Measurements from ENCODE around the gene PER2.

Gene PER2

DNA sequence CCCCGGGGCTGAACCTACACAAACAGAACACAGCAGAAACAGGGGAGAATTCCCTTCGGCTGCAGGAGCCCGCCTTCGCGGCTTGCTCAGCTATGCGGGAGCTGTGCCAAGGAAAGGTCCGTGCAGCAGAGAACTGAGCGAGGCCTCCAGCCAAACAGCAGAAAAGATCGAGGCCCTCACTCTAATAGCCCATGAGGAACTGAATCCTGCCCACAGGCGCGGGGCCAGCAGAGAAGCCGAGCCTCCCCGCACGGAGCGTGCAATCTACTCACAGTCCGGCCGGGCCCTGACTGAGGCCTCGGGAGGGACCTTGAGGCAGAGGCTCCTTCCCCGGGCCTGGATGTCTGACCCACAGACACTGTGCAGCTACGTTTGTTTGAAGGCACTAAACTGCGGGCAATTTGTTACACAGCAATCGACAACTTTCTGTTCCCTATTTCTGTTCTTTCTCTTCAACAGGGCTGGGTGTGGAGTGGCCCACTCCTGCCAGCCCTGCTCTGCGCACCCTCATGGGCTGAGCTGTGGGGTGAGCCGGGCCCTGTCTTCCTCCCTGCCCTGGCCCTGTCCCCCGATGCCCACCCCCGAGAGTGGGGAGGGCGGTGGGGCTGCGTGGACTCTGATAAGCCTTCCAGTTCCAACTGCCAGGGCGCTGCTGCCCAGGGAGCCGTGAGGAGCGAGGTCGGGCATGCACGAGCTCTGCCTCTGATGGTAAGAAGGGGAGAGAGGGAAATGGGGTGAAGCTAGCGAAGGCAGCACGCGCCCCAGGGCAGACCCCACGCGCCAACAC, 62.3 kb downstream of the PER2 start:
- no peak for DNase-seq

DNA sequence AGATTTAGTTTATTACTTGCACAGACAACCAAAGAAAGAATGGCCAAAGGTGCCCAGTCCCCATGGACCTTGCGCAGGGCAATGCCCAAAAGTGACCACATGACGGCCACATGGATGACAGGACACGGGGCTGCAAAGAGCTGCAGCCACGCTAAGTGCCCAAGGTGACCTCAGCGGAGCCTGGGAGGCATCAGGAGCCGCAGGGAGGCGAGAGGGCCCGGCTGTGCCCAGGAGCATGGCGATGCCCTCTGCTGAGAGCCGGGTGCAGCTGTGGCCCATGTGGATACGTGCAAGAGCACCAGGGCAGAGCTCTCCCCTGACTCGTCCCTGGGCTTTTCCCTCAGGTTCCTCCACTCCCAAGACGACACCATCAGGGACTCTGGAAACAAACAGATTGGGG, 63.3 kb downstream of the PER2 start:
- DNase-seq: no peak

DNA sequence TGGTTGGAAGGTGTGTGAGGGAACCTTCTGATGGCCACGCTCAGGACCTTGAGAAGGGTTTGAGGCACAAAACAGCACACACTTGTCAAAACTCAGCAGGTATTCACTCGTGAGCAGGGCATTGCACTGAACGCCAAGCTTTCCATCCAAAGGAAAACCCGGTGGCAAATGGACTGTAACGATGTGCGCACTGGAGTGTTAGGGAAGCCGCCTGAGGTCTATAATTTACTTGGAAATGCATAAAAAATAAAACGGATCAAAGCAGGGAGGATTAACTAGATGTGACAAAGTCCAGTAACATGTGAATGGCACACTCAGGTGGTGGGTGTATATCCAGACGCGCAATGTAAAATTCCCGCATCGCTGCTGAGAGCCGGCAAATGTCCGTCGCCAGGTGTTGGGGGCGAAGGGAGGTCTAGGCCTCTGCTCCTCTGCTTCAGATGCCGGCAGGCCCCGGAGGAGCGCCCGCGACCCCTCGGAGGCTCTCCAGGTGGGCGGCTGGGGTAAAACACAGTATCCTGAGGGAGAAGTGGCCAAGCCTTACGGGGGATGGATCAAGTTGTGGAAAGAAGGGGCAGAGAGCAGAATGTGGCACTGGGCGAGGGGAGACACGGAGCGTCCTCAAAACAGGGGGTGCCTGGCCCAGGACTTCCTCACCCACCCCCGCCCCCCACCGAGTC, 63.9 kb downstream of the PER2 start:
- DNase-seq: no peak

DNA sequence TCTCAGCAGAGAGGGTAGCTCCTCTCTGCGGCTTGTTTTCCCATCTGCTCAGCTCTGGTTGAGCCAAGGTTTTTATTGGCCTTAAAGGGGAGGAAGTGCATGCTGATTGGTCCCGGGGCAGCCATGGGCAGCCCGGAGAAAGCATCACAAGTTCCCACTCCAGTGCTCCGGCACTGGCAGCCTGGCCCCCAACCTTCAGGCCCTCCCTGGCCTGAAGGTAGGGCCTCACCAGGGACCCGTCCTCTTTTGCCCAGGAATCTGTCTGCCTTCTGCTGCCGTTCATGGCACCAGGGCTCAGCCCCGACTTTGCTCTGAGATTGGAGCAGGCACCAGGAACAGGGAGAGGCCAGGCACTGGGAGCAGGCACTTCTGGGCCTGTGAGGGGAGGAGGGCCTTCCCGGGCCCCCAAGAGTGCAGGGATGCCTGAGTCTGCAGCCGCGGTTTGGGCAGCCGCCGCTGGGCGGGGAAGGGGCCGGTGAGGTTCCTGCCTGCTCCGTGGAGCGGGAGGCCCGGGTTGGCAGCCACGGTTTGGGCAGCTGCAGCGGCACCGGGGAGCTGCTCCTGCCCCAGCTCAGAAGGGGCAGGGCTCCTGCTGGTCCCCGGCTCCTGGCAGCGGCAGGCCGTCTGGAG, 67.4 kb downstream of the PER2 start:
- DNase-seq: no peak

DNA sequence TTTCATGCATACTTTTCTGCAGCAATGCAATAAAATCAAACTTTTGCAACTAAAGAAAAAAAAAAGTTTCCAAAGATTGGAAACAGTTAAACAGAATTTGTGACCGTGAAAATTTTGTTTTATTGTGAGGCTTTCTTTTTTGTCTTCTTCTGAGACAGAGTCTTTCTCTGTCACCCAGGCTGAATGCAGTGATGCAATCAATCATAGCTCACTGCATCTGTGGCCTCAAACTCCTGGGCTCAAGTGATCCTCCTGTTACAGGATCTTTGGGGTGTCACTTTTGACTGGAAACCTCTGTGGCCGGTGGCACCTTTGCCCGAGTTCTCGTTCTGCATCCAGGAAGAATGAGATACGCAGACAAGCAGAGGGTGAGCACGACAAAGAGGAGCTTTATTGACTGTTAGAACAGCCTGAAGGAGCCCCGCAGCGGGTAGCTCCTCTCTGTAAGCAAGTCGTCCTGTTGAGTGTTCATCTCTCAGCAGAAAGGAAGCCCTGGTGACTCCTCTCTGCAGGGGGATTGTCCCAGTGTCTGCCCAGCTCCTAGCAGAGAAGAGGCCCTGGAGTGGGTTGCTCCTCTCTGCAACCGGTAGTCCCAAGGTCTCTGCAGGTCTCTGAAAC, 68.0 kb downstream of the PER2 start:
- no peak for DNase-seq

DNA sequence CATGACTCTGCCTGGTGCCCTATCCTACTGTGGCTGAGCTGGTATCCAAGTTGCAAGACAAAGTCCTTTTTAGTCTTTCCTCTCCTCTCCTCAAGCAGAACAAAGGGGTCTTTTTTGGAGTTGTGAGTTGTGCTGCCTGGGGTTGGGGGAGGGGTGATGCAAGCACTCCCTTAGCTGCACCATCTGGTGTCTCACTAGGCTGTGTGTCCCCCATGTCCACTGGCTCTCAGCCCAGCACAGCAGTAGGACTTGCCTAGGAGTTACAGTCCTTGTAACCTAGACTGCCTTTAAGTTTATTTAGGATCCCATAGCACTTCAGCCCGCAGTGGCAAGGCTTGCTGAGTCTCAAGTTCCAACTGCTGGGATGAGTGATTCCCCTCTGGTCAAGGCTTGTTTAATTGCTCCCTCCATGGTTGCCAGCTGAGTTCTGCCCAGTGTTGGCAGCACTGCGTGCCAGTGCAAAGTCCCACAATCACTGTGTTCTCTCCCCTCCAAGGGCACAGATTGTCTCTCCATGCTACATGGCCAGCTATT, 71.7 kb downstream of the PER2 start:
- no peak for DNase-seq

DNA sequence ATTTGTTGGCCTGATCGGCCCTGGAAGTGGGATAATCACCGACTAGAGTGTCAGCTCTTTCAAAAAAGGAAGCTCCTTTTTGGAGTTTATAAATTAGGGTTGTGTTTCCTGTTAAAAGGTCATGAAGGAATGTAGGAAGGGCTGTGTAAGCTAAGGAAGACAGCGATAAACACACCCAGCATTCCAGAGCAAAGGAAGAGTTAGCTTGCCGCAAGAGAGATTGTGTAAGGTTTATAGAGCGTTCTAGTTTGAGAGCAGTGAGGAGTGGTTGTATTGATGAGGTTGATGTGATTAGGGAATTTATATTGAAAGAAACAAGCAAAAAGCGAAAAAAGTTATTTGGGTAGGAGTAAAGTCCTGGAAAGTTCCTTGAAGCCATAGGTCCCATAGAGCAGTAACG, 81.4 kb downstream of the PER2 start:
- DNase-seq: no peak

DNA sequence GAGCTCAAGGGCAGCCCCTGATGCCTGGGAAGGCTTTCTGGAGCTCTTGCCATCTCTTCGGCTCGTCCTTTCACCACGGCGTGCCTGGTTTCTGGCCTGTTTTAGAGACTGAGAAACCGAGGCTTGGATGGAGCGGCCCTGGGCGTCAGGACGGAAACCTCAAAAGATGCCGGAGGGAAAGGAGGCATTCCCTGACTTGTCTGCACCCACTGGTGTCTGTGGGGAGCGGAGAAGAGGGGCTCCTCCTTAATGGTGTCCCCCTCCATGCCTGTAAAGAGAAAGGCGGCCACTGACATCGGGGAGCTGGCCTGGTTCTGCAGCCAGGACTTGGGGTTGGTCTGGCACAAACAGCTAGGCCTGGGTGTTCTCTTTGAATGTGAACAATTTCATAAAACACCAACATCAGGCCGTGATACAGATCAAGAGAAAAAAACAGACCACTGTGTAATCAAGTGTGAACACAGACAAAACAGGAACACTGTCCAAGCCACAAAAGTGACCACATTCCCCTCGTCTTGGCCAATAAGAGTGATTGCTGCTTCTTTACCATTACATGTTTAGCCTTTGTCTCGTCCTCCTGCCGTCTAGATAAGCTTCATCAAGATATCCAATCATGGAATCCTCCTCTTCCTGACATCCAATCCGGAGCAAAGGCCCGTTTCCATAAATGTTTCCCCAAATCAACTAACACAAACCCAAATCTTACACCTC, 84.3 kb downstream of the PER2 start:
- DNase-seq: no peak

DNA sequence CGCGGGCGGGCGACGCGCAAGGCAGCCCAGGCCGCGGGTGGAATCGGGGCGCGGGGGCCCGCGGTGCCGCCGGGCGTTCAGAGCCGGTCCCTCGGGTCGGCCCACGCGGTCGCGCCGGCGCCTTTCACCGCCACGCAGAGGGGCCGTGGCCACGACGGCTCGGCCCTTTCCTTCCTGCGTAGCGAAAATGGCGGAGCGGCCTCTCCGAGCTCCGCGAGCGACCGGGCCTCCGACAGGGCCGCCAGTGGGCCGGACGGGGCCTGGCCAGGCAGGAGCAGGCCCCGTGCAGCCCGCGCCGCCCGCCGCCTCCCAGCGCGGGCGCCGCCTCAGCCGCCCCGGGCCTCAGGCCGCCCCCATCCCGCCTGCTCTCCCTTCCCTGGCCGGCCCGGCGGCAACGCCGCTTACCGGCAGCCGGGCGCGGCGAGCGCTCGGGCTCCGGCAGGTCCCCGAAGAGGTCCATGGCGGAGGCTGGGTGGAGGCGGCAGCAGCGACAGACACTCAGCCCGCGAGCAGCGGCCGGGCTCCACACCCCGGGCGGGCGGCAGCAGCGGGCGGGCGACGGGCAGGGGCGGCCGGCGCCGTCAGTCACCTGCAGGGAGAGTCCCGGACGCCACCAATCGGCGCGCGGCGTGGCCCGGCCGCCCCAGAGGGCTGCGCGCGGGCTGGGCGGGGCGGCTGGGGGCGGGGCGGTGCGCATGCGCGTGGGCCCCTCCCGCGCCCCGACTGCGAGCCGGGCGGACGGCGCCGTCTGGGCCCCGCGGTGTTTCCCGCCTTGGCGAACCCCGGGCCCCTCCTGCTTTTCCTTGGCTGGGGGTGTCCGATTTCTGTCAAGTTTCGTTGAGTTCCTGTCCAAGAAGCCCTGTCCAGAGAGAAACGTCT, 85.1 kb downstream of the PER2 start, which contains the start of gene ILKAP:
TSS of gene ILKAP (minus strand) at position 602 of the 879 bp plus-strand sequence. CDS start at position 460, 142 bp downstream.
- peak; percentile 89 for DNase-seq

DNA sequence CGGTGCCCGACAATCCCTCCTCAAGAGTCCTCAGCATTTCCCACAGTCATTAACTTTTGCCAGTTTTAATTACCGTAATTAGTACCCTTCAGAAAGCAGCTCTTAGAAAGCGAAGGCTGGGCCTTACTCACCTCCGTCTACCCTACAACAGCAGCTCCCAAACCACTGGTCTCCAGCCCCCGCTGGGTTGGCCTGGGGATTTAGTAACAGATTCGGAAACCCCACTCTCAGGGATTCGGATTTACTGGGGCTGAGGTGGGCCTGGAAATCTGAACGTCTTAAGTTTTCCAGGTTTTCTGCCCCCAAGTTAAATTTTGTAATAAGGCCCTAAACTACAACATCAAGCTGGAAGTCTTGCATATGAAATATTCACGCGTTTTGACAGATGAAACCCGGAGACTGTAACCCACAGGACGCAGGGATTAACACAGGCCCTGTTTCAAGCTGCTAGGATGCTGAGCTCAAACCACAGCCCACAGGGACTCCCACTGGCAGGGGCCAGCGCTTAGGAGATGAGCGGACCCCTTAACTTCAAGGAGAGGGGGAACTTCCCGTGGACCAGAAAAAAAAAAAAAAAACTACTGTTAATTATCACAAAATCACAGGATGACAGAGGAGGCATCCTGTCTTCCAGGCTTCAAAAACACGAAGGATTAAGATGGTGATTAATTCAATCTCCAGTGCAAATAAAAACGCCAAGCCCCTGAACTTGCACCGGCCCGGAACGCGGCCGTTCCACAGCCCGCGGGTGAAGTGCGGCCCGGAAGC, 85.9 kb downstream of the PER2 start:
- no peak for DNase-seq

Data from NCI-H345 (cell line).